H4 (cell line): Measurements from ENCODE around the gene EXOC3L2. TPM values are rescaled to one million over a fixed set of nuclear protein-coding genes. Genes with fewer than 3 reads are reported as not detected.
"Not testable (repeated sequence)": the region's sequence is repeated elsewhere in the genome, so short reads cannot be mapped to it uniquely, and the experiment has no call there.

ENCODE experiments used
- DNase-seq: peaks from one replicate; pipeline ENCODE4 v3.0.0-alpha.2; 2015; ENCODE audit warnings: low spot score
- total RNA-seq: library from RNA; depleted of rRNA; stranded (reverse); fragments of >200 nt; shearing (Covaris generic); gene quantifications from 2 replicates; pipeline ENCODE4 v1.2.3, GENCODE V29; 2014

Gene EXOC3L2
- total RNA-seq, 1 experiment from 2014 or later, result not detected

DNA sequence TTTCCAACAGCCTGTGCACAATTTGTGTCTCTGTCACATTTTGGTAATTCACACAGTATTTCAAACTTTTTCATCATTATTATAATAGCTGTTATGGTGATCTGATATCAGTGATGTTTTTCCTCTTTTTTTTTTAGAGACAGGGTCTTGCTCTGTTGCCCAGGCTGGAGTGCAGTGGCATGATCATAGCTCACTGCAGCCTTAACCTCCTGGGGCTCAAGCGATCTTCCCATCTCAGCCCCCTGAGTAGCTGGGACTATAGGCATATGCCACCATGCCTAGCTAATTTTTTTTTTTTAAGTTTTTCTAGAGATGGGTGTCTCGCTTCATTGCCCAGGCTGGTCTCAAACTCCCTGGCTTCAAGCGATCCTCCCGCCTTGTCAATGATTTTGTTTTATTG is 11.6 kb upstream of the EXOC3L2 start:
- no peak for DNase-seq

- no peak for DNase-seq
These were observed 10.5 kb upstream of the EXOC3L2 start for GRCh38 chr19:45255611-45256157.

- DNase-seq, result no peak
These were observed 8.9 kb upstream of the EXOC3L2 start for GRCh38 chr19:45254044-45254531.

- no peak for DNase-seq
These were observed 8.3 kb upstream of the EXOC3L2 start for GRCh38 chr19:45253396-45254027.

DNA sequence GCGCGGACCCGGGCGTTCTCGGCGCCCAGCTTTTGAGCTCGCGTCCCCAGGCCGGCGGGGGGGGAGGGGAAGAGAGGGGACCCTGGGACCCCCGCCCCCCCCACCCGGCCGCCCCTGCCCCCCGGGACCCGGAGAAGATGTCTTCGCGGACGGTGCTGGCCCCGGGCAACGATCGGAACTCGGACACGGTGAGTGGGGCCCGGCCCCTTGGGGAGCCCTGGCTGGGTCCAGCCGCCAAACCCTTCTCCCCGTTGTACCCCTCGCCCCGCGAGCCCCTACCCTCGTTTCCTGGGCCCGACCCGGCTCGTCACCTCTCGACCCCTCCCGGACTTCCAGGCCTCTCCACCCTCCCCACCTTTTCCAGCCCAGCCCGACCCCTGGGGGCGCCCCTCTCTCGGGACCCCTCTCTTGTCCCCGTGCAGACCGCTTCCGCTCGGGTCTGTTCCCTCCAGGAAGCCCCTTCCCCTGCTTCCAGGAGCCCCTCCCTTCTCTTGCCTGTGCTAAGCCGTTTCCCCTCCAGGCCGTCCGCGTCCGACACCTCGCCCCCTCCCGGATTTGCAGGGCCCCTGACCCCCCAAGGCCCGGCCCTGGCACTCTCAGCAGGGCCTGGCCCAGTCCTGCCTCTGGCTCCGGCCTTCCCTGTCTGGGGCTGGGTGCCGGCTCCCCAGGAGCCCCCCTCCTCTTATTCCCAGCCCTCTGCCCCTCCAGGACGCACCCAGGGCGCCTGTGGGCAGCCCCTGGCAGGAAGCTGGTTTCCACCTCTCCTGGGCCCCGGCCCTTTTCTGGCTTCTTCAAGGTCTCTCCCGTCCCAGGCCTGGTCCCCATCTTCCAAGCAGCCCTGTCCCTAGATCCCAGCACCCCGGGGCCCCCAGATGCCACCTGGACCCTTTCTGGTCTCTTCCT is 6.5 kb upstream of the EXOC3L2 start:
- no peak for DNase-seq

- no peak for DNase-seq
These were observed 5.7 kb upstream of the EXOC3L2 start, which contains the start of gene MARK4 for GRCh38 chr19:45250832-45251451. MARK4 (plus strand) TSS chr19:45251271; CDS start chr19:45251589, 318 bp downstream.

- no peak for DNase-seq
These were observed 5.1 kb upstream of the EXOC3L2 start for GRCh38 chr19:45250216-45250831.

DNA sequence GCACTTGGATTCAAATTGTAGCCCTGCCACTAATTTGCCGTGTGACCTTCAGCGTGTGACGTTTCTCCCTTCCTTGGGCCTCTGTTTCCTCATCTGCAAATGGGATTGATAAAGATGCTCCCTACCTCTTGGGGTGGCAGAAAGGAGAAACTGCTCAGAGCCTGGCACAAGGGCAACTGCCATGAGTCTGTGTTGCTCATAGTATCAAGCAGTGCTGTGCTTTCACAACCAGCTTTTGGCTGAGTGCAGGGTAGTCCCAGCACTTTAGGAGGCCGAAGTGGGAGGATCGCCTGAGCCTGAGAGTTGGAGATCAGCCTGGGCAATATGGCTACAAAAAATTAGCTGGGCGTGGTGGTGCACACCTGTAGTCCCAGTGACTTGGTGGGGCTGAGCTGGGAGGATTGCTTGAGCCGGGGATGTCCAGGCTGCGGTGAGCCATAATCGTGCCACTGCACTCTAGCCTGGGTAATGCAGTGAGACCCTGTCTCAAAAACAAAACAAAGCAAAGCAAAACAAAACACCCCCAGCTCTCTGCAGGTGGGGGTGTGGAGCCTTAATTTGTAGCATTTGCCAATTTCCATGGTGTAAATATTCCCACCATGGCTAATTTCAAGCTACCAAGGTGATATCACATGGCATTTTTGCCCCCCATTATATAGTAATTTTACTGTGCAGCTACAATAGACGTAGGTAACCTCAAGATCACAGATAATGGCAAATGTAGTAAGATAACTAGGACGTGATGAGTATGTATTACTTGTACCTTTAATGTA is 4.2 kb upstream of the EXOC3L2 start:
- DNase-seq, result no peak

DNA sequence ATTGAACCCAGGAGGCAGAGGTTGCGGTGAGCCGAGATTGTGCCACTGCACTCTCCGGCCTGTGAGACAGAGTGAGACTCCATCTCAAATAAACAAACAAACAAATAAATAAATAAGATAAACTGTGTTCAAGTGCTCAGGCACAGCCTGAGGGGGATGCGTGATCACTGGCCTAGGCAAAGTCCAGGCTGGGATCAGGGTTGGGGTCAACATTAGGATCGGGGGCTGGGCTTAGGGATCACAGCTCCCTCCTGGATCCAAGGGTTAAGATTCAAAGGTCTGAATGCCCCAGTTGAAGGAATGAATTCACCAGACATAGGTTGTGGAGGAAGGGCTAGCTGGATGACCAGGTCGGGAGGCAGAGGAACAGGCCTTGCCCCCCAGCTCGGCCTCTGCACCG is 1.9 kb upstream of the EXOC3L2 start:
- DNase-seq, result no peak

DNA sequence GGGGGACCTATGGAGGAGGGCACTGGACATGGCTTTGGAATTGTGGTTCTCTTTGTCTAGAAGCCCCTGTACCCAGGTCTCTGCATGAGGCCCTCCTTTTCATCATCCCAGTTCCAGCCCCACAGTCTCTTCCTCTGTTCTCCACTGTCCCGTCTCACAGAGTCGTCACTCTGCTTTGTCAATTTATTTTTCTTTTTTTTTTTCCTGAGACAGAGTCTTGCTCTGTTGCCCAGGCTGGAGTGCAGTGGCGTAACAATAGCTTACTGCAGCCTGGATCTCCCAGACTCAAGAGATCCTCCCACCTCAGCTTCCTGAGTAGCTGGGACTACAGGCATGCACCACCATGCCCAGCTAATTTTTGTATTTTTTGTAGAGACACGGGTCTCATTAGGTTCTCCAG is 619 bp upstream of the EXOC3L2 start:
- no peak for DNase-seq

GRCh38 chr19:45244133-45244794 is 943 bp downstream of the EXOC3L2 start:
- DNase-seq, result no peak

DNA sequence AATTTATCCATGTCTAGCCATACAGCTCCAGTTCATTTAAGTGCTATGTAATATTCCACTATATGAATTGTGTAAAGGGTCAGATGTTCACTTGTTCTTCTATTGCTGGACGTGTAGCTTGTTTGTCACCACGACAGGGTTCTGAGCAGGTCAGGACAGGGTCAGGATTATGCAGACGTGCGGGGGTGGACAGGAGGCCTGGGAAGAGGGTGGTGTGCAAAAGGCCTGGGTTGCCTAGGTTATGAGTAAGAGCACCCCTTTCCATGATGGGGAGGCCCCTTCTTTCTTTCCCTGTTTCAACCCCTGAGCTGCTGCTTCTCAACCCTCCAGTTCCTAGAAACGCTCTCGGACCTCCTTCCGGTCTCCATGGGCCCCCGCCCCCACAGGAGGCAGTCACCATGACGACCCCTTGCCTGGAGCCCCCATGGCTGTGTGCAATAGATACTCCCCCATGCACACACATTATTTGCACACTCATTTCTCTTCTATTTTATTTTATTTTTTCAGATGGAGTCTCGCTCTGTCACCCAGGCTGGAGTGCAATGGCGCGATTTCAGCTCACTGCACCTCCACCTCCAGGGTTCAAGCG is 2.0 kb downstream of the EXOC3L2 start:
- no peak for DNase-seq

- no peak for DNase-seq
These were observed 6.7 kb downstream of the EXOC3L2 start for GRCh38 chr19:45238556-45238955.

DNA sequence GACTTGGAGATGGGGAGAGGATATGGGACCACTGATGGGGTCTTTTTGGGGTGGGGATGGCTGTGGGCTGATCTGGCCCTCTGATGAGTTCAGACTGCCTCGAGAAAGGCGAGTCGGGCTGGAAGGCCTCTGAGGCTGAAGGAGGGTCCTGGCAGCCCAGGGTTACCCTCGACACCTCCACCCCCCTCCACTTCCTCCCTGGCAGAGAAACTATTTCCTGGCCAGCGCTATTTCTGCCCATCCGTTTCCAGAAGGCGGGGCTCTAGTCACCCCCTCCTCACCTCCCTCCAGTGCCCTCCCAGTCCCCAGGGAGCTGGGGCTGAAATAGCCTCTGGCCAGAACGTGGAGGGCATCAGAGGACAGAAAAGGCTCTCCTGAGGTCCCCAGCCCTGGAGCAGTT is 9.7 kb downstream of the EXOC3L2 start:
- no peak for DNase-seq

- DNase-seq, result no peak
These were observed 10.9 kb downstream of the EXOC3L2 start for GRCh38 chr19:45234089-45234869.

DNA sequence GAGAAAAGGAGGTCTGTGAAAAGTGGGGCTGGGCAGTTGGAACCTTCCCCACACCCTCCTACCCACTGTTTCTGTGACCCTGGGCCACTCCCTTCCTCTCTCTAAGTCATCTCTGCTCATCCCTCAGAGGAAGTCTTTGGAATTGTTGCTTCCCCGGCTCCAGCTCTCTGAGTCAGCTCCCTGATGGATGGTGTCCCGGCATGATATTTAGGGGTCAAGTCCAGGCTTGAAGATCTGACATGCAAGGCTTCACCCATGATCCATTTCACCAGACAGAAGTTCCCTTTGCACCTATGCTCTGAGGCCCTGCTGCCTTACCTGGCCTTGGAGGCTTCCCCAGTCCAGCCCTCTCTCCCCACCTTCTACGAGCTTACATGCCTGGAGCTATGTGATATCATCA is 13.3 kb downstream of the EXOC3L2 start:
- DNase-seq, result no peak

DNA sequence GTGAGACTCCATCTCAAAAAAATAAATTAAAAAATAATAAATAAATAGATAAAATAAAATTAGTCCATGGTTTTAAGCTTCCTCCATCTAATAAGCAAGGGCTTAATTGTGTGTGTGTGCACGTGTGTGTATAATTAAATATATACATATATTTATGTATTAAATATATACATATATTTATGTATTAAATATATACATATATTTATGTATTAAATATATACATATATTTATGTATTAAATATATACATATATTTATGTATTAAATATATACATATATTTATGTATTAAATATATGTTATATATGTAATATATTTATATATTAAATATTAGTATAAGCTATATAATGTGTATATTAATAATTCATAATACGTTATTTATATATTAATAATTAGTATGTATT is 16.2 kb downstream of the EXOC3L2 start:
- DNase-seq, result not testable (repeated sequence)

DNA sequence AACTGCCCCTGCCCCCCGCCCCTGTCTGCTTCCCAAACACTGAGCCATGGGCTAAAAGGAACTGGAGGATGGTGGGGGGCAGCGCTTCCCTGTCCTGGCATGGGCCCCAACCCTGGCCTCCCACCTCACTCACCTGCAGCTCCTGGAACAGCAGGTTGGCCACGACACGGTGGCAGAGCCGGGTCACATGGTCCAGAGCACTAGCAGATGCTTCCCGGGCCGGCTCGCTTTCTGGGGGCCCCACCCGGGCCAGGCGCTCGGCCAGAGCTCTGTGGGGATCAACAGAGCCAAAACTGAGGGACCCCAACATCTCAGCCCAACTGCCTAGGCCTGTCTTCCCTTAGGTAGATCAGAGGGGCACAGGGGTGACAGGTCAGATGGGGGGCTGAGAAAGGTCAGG is 20.6 kb downstream of the EXOC3L2 start:
- no peak for DNase-seq

GRCh38 chr19:45223879-45224278 is 21.3 kb downstream of the EXOC3L2 start:
- no peak for DNase-seq
